Smooth muscle cell (in vitro differentiated cells): ENCODE results near the gene RTP1. TPM values are rescaled to one million over a fixed set of nuclear protein-coding genes. Genes with fewer than 3 reads are reported as not detected.
A peak's percentile ranks its signal among the peaks of the same experiment; 100 is the strongest.

Source experiments
- DNase-seq: peaks from one replicate; lab custom pipeline; 2025; ENCODE audit not compliant: unreplicated experiment; lab: John Stamatoyannopoulos, UW
- H2AFZ ChIP-seq: fragments of 200-600 bp; sonication (generic); 2 replicates; pipeline ENCODE4 v1.6.0; 2016; ENCODE audit warnings: antibody characterized with exemption, low read depth, mild to moderate bottlenecking
- H3F3A ChIP-seq: fragments of 200-600 bp; sonication (generic); 2 replicates; pipeline ENCODE4 v1.6.0; 2017; ENCODE audit warnings: antibody characterized with exemption, low read depth
- H3K27ac ChIP-seq: fragments of 200-600 bp; sonication (generic); 2 replicates; pipeline ENCODE4 v1.5.1; 2016; ENCODE audit warnings: low read depth, mild to moderate bottlenecking
- H3K27me3 ChIP-seq: fragments of 200-600 bp; sonication (generic); 2 replicates; pipeline ENCODE4 v1.6.1; 2016; ENCODE audit warnings: low read depth, mild to moderate bottlenecking
- H3K36me3 ChIP-seq: fragments of 200-600 bp; sonication (generic); 2 replicates; pipeline ENCODE4 v1.5.1; 2016; ENCODE audit warnings: low read depth
- H3K4me1 ChIP-seq: fragments of 200-600 bp; sonication (generic); 2 replicates; pipeline ENCODE4 v1.5.1; 2016; ENCODE audit warnings: low read depth
- H3K4me2 ChIP-seq: fragments of 200-600 bp; sonication (generic); 2 replicates; pipeline ENCODE4 v1.6.0; 2016; ENCODE audit warnings: mild to moderate bottlenecking
- H3K4me3 ChIP-seq: fragments of 200-600 bp; sonication (generic); 2 replicates; pipeline ENCODE4 v1.5.1; 2016; ENCODE audit warnings: mild to moderate bottlenecking
- H3K79me2 ChIP-seq: fragments of 200-600 bp; sonication (generic); 2 replicates; pipeline ENCODE4 v1.6.0; 2016; ENCODE audit warnings: low read depth, mild to moderate bottlenecking
- H3K9ac ChIP-seq: fragments of 200-600 bp; sonication (generic); 2 replicates; pipeline ENCODE4 v1.6.0; 2016; ENCODE audit warnings: low read depth
- H3K9me3 ChIP-seq: fragments of 200-600 bp; sonication (generic); replicated peaks from 2 replicates; pipeline ENCODE4 v1.5.1; 2016; ENCODE audit warnings: low read depth
- H4K20me1 ChIP-seq: fragments of 200-600 bp; sonication (generic); 2 replicates; pipeline ENCODE4 v1.6.0; 2016; ENCODE audit warnings: low read depth
- WGBS: methylation state at CpG from one replicate; pipeline ENCODE4 v1.1.7; 2016; ENCODE audit warnings: low lambda C conversion rate; 5-methylcytosine and 5-hydroxymethylcytosine counted together
- polyA plus RNA-seq: library from polyadenylated mRNA; unstranded; fragments of >200 nt; fragmentation: Nextera tagmentation; extraction: Ambion mirVana; gene quantifications from 2 replicates; pipeline ENCODE4 v1.2.1, GENCODE V29; 2016
- total RNA-seq: library from RNA; depleted of rRNA; stranded (reverse); fragments of >200 nt; gene quantifications from 2 replicates; pipeline ENCODE4 v1.2.3, GENCODE V29; 2014
- TF ChIP-seq, protein P1 (sequence below): fragments of 200-600 bp; sonication (generic); IDR thresholded peaks from 2 replicates; pipeline ENCODE4 v1.5.1; 2017; ENCODE audit warnings: borderline replicate concordance, mild to moderate bottlenecking, antibody characterized with exemption; ENCODE audit not compliant: insufficient read depth, poor library complexity, severe bottlenecking

The RTP1 gene, protein sequence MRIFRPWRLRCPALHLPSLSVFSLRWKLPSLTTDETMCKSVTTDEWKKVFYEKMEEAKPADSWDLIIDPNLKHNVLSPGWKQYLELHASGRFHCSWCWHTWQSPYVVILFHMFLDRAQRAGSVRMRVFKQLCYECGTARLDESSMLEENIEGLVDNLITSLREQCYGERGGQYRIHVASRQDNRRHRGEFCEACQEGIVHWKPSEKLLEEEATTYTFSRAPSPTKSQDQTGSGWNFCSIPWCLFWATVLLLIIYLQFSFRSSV
- total RNA-seq (not detected in 2 replicates), polyA plus RNA-seq (not detected in 2 replicates)

DNA sequence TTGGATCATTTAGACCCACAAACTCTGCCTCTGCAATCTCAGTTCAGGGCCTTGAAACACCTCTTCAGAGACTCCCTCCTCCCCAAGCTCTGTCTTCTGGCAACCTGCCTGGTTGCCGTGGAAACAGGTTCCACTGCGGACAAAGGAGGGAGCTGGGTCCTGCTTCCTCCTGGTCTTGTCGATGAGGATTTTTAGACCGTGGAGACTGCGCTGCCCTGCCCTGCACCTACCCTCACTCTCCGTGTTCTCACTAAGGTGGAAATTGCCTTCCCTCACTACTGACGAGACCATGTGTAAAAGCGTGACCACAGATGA is at the start of gene RTP1:
Gene RTP1, plus strand, starts transcription at position 152 of the 315 bp plus-strand sequence. Its CDS starts 30 bp downstream, at position 182.
- no peak for DNase-seq
- H3F3A ChIP-seq: no peaks in the 10 kb centered on the region
- no peak within 1 kb of the TSS for H3K27ac ChIP-seq
- 92% methylated on average over 8 of the region's 8 CpGs for WGBS
- H3K27me3 ChIP-seq: no peaks in the 10 kb centered on the region
- H3K9me3 ChIP-seq: no peaks in the 10 kb centered on the region
- no peaks in the 10 kb centered on the region for H4K20me1 ChIP-seq
- H3K4me2 ChIP-seq: no peak within 1 kb of the TSS
- H3K4me1 ChIP-seq: no peaks in the 10 kb centered on the region
- no peak within 1 kb of the TSS for H3K4me3 ChIP-seq
- TF ChIP-seq, protein P1, sequence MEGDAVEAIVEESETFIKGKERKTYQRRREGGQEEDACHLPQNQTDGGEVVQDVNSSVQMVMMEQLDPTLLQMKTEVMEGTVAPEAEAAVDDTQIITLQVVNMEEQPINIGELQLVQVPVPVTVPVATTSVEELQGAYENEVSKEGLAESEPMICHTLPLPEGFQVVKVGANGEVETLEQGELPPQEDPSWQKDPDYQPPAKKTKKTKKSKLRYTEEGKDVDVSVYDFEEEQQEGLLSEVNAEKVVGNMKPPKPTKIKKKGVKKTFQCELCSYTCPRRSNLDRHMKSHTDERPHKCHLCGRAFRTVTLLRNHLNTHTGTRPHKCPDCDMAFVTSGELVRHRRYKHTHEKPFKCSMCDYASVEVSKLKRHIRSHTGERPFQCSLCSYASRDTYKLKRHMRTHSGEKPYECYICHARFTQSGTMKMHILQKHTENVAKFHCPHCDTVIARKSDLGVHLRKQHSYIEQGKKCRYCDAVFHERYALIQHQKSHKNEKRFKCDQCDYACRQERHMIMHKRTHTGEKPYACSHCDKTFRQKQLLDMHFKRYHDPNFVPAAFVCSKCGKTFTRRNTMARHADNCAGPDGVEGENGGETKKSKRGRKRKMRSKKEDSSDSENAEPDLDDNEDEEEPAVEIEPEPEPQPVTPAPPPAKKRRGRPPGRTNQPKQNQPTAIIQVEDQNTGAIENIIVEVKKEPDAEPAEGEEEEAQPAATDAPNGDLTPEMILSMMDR: no peak
- no peak within 1 kb of the TSS for H3K9ac ChIP-seq
- no peak within 1 kb of the TSS for H2AFZ ChIP-seq
- H3K79me2 ChIP-seq: no peaks in the 10 kb centered on the region
- H3K36me3 ChIP-seq: no peaks in the 10 kb centered on the region

DNA sequence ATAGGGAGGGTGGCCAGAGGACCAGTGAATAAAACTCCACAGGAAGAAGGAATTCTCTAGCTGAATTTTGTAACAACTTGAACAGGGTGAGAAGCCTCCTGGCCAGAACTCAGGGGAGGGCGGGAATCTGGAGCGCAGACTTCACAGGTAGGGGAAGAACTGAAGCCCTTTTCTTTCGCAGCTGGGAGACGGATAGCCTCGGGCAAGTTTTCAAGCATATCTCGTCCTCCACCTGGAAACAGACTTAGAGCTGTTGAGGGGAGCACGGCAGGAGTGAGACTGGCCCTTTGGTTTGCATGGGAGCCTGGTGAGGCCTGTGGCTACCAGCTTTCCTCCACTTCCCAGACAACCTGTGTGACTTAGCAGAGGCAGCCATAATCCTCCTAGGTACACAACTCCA is 47.1 kb upstream of the RTP1 start:
- 93% methylated on average over 7 of the region's 7 CpGs for WGBS
- Histone ChIP-seq H2AFZ (no peak overlapping the region), H4K20me1 (no peaks in the 10 kb centered on the region), H3K4me1 (no peaks in the 10 kb centered on the region), H3K9me3 (no peaks in the 10 kb centered on the region), H3K79me2 (no peaks in the 10 kb centered on the region), H3K27ac (no peak overlapping the region), H3K36me3 (no peaks in the 10 kb centered on the region), H3F3A (no peaks in the 10 kb centered on the region), H3K4me3 (no peak overlapping the region), H3K9ac (no peak overlapping the region), H3K4me2 (no peak overlapping the region), H3K27me3 (no peaks in the 10 kb centered on the region)
- no peak for DNase-seq
- TF ChIP-seq, protein P1: no peak

DNA sequence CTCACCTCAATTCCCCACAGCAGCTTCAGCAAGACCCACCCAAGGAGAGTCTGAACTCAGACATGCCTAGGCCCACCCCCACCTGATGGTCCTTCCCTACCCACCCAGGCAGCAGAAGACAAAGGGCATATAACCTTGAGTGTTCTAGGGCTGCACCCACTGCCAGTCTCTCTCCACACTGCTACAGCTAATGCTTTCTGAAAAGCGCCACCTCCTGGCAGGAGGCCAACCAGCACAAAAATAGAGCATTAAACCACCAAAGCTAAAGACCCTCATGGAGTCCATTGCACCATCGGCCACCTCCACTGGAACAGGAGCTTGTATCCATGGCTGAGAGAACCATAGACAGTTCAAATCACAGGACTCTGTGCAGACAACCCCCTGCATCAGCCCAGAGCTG is 46.7 kb upstream of the RTP1 start:
- Histone ChIP-seq H3K9me3 (no peaks in the 10 kb centered on the region), H3K9ac (no peak overlapping the region), H2AFZ (no peak overlapping the region), H3K27me3 (no peaks in the 10 kb centered on the region), H3K4me2 (no peak overlapping the region), H3K27ac (no peak overlapping the region), H3K4me3 (no peak overlapping the region), H3K4me1 (no peaks in the 10 kb centered on the region), H3K36me3 (no peaks in the 10 kb centered on the region), H4K20me1 (no peaks in the 10 kb centered on the region), H3K79me2 (no peaks in the 10 kb centered on the region), H3F3A (no peaks in the 10 kb centered on the region)
- TF ChIP-seq, protein P1: peak; percentile 5
- no peak for DNase-seq
- 89% methylated on average over 2 of the region's 2 CpGs for WGBS

DNA sequence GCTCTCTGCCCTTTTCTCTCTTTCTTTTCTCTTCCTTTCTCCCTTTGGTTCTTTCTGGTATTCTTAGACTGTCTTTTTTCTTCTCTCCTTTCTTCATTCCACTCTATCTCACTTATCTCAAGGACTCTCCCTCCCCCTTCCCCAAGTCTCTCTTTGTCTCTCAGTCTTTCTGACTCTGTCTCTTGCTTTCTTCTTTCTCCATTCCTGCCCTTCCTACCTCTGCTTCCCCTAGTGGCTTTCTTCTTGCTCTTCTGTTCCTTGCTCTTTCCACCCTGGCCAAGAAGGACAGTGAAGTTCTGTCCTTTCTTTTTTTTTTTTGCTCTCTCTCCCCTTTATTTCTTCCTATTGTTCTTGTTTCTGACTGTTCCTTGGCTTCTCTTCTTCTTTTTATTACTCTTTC is 35.7 kb upstream of the RTP1 start:
- Histone ChIP-seq H2AFZ (no peak overlapping the region), H4K20me1 (no peaks in the 10 kb centered on the region), H3K9ac (no peak overlapping the region), H3K79me2 (no peaks in the 10 kb centered on the region), H3K27ac (no peak overlapping the region), H3K4me2 (no peak overlapping the region), H3K27me3 (no peaks in the 10 kb centered on the region), H3K36me3 (no peaks in the 10 kb centered on the region), H3K9me3 (no peaks in the 10 kb centered on the region), H3K4me1 (peaks cover 6% of the 10 kb centered on the region), H3K4me3 (no peak overlapping the region), H3F3A (no peaks in the 10 kb centered on the region)
- no peak for DNase-seq
- TF ChIP-seq, protein P1: no peak
